ENCODE results near the gene PSMG4.

Gene PSMG4

GRCh38 chr6:3312604-3313231 is 54.0 kb downstream of the PSMG4 start:
- no peak for DNase-seq

GRCh38 chr6:3314176-3314575 is 55.4 kb downstream of the PSMG4 start:
- DNase-seq: no peak

- DNase-seq: no peak
Measured at GRCh38 chr6:3314621-3315467, 56.1 kb downstream of the PSMG4 start.

- no peak for DNase-seq
Measured at GRCh38 chr6:3315841-3316240, 57.1 kb downstream of the PSMG4 start.

GRCh38 chr6:3316331-3316730 is 57.6 kb downstream of the PSMG4 start:
- no peak for DNase-seq

GRCh38 chr6:3316818-3317217 is 58.1 kb downstream of the PSMG4 start:
- DNase-seq: no peak
